MCF 10A (cell line): ENCODE data around the gene AGBL4. TPM values are rescaled to one million over a fixed set of nuclear protein-coding genes. Genes with fewer than 3 reads are reported as not detected.

Experiments used
- BruUV-seq: library from RNA; stranded (reverse); fragments of 400-500 nt; replicated peaks from 2 replicates; lab custom pipeline; 2021; lab: Mats Ljungman, UMichigan
- CTCF ChIA-PET: fragments of 300-600 bp; sonication (Branson Sonifier 250); formaldehyde crosslinking; extraction: SDS; loops from one replicate; lab custom pipeline; 2021; ENCODE audit warnings: antibody characterized with exemption, inconsistent platforms; lab: Yijun Ruan, JAX
- POLR2A ChIA-PET: fragments of 300-600, 350-650 bp; sonication (Branson Sonifier 250); formaldehyde crosslinking; extraction: SDS; loops from one replicate; lab custom pipeline; 2020; ENCODE audit warnings: antibody characterized with exemption, inconsistent platforms; lab: Yijun Ruan, JAX
- DNase-seq: peaks from one replicate; pipeline ENCODE4 v3.0.0-alpha.2; 2018; ENCODE audit not compliant: unreplicated experiment
- H3K27ac Mint-ChIP-seq: one replicate; pipeline ENCODE4 v1.8.0; 2022; ENCODE audit warnings: mild to moderate bottlenecking, low read depth, mixed read lengths; ENCODE audit not compliant: unreplicated experiment
- H3K27me3 Mint-ChIP-seq: one replicate; pipeline ENCODE4 v1.8.0; 2022; ENCODE audit warnings: mixed read lengths; ENCODE audit not compliant: insufficient read depth, unreplicated experiment
- H3K36me3 Mint-ChIP-seq: one replicate; pipeline ENCODE4 v1.8.0; 2022; ENCODE audit warnings: mild to moderate bottlenecking, moderate library complexity, mixed read lengths; ENCODE audit not compliant: insufficient read depth, unreplicated experiment
- H3K4me1 Mint-ChIP-seq: one replicate; pipeline ENCODE4 v1.8.0; 2022; ENCODE audit warnings: mixed read lengths; ENCODE audit not compliant: insufficient read depth, unreplicated experiment
- H3K4me3 Mint-ChIP-seq: one replicate; pipeline ENCODE4 v1.8.0; 2022; ENCODE audit warnings: mild to moderate bottlenecking, moderate library complexity, mixed read lengths; ENCODE audit not compliant: unreplicated experiment
- H3K9me3 Mint-ChIP-seq: one replicate; pipeline ENCODE4 v1.8.0; 2022; ENCODE audit warnings: mixed read lengths; ENCODE audit not compliant: unreplicated experiment
- CTCF ChIP-seq: fragments of 200-600 bp; IDR thresholded peaks from one replicate; pipeline ENCODE4 v1.8.0; 2022; ENCODE audit warnings: antibody characterized with exemption, mild to moderate bottlenecking; ENCODE audit not compliant: unreplicated experiment
- intact Hi-C: fragments of 100-400 bp; cut with micrococcal nuclease; formaldehyde crosslinking; loops from 2 replicates; pipeline ENCODE4 v1.14.1; 2022
- total RNA-seq: library from RNA; stranded (reverse); gene quantifications from 2 replicates; pipeline ENCODE4 v1.2.3, GENCODE V29; 2022

Gene AGBL4
- total RNA-seq, 1 experiment from 2014 or later, result not detected

DNA sequence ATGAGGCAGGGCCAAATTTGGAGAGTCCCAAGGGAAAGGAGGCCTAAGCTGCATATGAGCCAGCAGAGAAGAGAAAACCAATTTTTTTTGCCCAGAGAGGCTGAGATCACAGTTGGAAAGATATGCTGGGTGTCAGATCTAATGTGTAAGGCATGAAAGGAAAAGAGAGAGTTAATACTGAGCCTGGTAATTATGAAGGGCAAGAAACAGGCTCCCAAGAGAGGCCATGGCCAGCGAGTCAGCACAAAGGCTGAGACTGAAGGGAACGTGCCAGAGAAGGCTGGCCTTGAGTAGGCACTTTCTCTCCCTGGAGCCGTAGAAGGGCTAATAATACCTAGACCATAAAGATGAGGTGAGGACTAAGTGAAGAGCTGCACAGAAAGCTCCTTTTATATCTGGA is 1215.3 kb downstream of the AGBL4 start:
- no peak overlapping the region for H3K27ac Mint-ChIP-seq
- BruUV-seq, result no TSS peak

GRCh38 chr1:48807554-48808260 is 1216.0 kb downstream of the AGBL4 start:
- BruUV-seq, result no TSS peak
- no peaks in the 10 kb centered on the region for H3K9me3 Mint-ChIP-seq
- intact Hi-C loops, result no loop called here
- H3K27ac Mint-ChIP-seq, result peak overlapping the region; percentile 29
- peaks cover 6% of the 10 kb centered on the region for H3K4me1 Mint-ChIP-seq
- peak; percentile 72 for DNase-seq
- TF ChIP-seq CTCF, result no peak
- H3K4me3 Mint-ChIP-seq, result no peak overlapping the region
- CTCF ChIA-PET, result interaction anchor here (0.6 to 2.4 kb wide), 3 partner anchors 110 to 855 kb away, joined by 3 to 6 read pairs (median 3); no protein-coding TSS in a partner anchor
- no peaks in the 10 kb centered on the region for H3K27me3 Mint-ChIP-seq
- H3K36me3 Mint-ChIP-seq, result no peaks in the 10 kb centered on the region
- POLR2A ChIA-PET, result no interaction called here

More for the DNA sequence above, 1215.3 kb downstream of the AGBL4 start:
- no peaks in the 10 kb centered on the region for H3K36me3 Mint-ChIP-seq
- no peak for TF ChIP-seq CTCF
- ChIA-PET CTCF (interaction anchor here (1.1 to 2.4 kb wide), 3 partner anchors 9 to 131 kb away, joined by 4 to 11 read pairs (median 11); no protein-coding TSS in a partner anchor), POLR2A (no interaction called here)
- DNase-seq, result no peak
- no peaks in the 10 kb centered on the region for H3K9me3 Mint-ChIP-seq
- peaks cover 6% of the 10 kb centered on the region for H3K4me1 Mint-ChIP-seq
- no peak overlapping the region for H3K4me3 Mint-ChIP-seq
- no peaks in the 10 kb centered on the region for H3K27me3 Mint-ChIP-seq
- intact Hi-C loops, result no loop called here

GRCh38 chr1:48803474-48803873 is 1220.3 kb downstream of the AGBL4 start:
- peaks cover 6% of the 10 kb centered on the region for H3K4me1 Mint-ChIP-seq
- peaks cover 19% of the 10 kb centered on the region for H3K27me3 Mint-ChIP-seq
- POLR2A ChIA-PET, result no interaction called here
- no peak for TF ChIP-seq CTCF
- no peaks in the 10 kb centered on the region for H3K9me3 Mint-ChIP-seq
- H3K36me3 Mint-ChIP-seq, result no peaks in the 10 kb centered on the region
- intact Hi-C loops, result no loop called here
- no peak overlapping the region for H3K27ac Mint-ChIP-seq
- H3K4me3 Mint-ChIP-seq, result no peak overlapping the region
- CTCF ChIA-PET, result interaction anchor here (0.8 to 2.5 kb wide), 6 partner anchors 14 to 246 kb away, joined by 3 to 6 read pairs (median 3); no protein-coding TSS in a partner anchor
- no peak for DNase-seq
- no TSS peak for BruUV-seq

DNA sequence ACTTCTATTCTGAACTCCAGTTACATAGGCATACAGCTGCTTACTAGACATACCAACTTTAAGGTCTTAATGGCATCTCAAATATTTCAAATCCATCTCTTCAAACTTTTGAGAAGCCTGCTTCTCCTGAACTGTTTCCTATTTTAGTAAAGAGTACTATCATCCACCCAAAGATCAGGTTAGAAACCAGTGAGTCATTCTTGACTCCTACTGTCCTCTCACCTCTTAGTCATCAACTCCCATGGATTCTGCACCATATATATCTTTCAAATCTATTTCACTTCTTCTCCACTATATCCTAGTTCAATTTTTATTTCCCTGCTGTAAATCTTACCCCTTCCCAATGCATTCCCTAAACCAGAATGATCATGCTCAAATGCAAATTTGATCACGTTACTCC is 1228.9 kb downstream of the AGBL4 start:
- no peaks in the 10 kb centered on the region for H3K36me3 Mint-ChIP-seq
- no TSS peak for BruUV-seq
- ChIA-PET CTCF (no interaction called here), POLR2A (no interaction called here)
- DNase-seq, result peak; percentile 21
- no peak overlapping the region for H3K4me3 Mint-ChIP-seq
- no peak overlapping the region for H3K27ac Mint-ChIP-seq
- intact Hi-C loops, result no loop called here
- TF ChIP-seq CTCF, result no peak
- no peaks in the 10 kb centered on the region for H3K9me3 Mint-ChIP-seq
- no peaks in the 10 kb centered on the region for H3K4me1 Mint-ChIP-seq
- peaks cover 8% of the 10 kb centered on the region for H3K27me3 Mint-ChIP-seq
